Dedifferentiated amniotic fluid mesenchymal stem cell (primary cell): Measurements from ENCODE around the gene OR3A2.
"Not testable (repeated sequence)": the region's sequence is repeated elsewhere in the genome, so short reads cannot be mapped to it uniquely, and the experiment has no call there.

Experiments
- DNase-seq: peaks from one replicate; pipeline ENCODE4 v3.0.0-alpha.2; 2016; ENCODE audit errors: extremely low spot score

The OR3A2 gene

GRCh38 chr17:3293548-3293947, 92.6 kb downstream of the OR3A2 start:
- DNase-seq = not testable (repeated sequence)

- no peak for DNase-seq
Measured at GRCh38 chr17:3282901-3283300, 103.2 kb downstream of the OR3A2 start.

- DNase-seq = no peak
Measured at GRCh38 chr17:3276126-3276525, 110.0 kb downstream of the OR3A2 start.

GRCh38 chr17:3271072-3271848, 114.8 kb downstream of the OR3A2 start:
- DNase-seq = no peak

- no peak for DNase-seq
Measured at GRCh38 chr17:3260600-3260999, 125.5 kb downstream of the OR3A2 start.

- no peak for DNase-seq
Measured at GRCh38 chr17:3260163-3260562, 125.9 kb downstream of the OR3A2 start.

- no peak for DNase-seq
Measured at GRCh38 chr17:3256575-3256974, 129.5 kb downstream of the OR3A2 start.

- not testable (repeated sequence) for DNase-seq
Measured at GRCh38 chr17:3249013-3249412, 137.1 kb downstream of the OR3A2 start.

- DNase-seq = not testable (repeated sequence)
Measured at GRCh38 chr17:3244841-3245240, 141.3 kb downstream of the OR3A2 start.

- not testable (repeated sequence) for DNase-seq
Measured at GRCh38 chr17:3241044-3241443, 145.1 kb downstream of the OR3A2 start.

- not testable (repeated sequence) for DNase-seq
Measured at GRCh38 chr17:3238685-3239084, 147.4 kb downstream of the OR3A2 start.

GRCh38 chr17:3232300-3232699, 153.8 kb downstream of the OR3A2 start:
- DNase-seq = not testable (repeated sequence)
